ENCODE measurements around the gene AGO3. TPM values are rescaled to one million over a fixed set of nuclear protein-coding genes. Genes with fewer than 3 reads are reported as not detected.

AGO3 gene
- polyA plus RNA-seq, 1 donor from 2014 or later = 13.1 TPM

DNA sequence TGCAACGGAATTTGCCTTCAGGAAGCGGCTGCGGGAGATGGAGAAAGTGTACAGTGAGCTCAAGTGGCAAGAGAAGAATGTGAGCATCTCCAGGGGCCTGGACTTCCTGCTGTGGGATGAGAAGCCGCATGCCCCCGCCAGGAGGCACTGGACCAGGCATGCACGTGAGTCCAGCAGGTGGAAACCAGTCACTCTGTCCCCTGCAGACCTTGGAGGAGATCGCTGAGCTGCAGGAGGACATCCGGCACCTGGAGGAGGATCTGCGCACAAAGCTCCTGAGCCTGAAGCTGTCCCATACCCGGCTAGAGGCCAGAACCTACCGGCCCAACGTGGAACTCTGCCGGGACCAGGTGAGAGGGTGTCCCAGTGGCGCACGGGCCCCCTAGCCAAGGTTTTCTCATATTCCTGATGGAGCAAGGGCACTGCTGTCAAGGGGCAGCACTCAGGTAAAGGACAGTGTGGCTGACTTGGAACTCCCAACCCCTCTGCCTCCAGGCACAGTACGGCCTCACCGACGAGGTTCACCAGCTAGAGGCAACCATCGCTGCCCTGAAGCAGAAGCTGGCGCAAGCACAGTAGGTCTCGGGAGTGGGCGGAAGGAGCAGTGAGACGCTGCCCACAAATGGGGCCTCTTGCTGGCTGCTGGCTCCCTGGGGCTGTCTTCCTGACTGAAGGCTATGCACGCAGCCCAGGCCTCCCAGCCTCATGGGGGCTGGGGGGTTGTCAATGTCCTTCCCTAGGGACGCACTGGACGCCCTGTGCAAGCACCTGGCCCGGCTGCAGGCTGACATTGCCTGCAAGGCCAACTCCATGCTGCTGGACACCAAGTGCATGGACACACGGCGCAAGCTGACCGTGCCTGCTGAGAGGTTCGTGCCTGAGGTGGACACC is 156.6 kb downstream of the AGO3 start:
- Mint-ChIP-seq H3K27me3 (peaks cover 18% of the 10 kb centered on the region), H3K27ac (peak overlapping the region in 2 of 3 donors; percentile 40 to 90), H3K36me3 (no peaks in the 10 kb centered on the region), H3K4me3 (peak overlapping the region in 3 of 4 donors; percentile 34 to 82 (median 79)), H3K4me1 (peaks cover 7 to 10% (median 7%) of the 10 kb centered on the region in 3 donors), H3K9me3 (no peaks in the 10 kb centered on the region)

DNA sequence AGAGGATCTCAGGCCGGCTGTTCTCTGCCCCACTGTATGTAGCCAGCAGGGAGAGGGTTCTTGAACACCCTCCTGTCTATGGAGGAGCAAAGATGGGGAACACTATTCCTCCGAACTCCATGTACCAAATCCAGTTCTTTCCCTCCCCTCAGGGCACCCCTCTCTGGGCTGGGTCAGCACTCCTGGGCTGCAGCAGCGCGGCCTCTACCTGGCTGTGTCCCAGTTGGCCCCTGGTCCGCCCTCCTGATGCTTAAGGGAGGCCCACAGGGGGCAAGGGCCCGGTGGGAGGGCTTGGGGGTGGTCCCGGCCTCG is 157.3 kb downstream of the AGO3 start:
- H3K4me3 Mint-ChIP-seq = peak overlapping the region; percentile 79 to 97 (median 90)
- peaks cover 7 to 10% (median 7%) of the 10 kb centered on the region in 3 donors for H3K4me1 Mint-ChIP-seq
- H3K27me3 Mint-ChIP-seq = peaks cover 16% of the 10 kb centered on the region
- no peaks in the 10 kb centered on the region for H3K9me3 Mint-ChIP-seq
- peak overlapping the region in 2 of 3 donors; percentile 82 to 92 for H3K27ac Mint-ChIP-seq
- no peaks in the 10 kb centered on the region for H3K36me3 Mint-ChIP-seq

DNA sequence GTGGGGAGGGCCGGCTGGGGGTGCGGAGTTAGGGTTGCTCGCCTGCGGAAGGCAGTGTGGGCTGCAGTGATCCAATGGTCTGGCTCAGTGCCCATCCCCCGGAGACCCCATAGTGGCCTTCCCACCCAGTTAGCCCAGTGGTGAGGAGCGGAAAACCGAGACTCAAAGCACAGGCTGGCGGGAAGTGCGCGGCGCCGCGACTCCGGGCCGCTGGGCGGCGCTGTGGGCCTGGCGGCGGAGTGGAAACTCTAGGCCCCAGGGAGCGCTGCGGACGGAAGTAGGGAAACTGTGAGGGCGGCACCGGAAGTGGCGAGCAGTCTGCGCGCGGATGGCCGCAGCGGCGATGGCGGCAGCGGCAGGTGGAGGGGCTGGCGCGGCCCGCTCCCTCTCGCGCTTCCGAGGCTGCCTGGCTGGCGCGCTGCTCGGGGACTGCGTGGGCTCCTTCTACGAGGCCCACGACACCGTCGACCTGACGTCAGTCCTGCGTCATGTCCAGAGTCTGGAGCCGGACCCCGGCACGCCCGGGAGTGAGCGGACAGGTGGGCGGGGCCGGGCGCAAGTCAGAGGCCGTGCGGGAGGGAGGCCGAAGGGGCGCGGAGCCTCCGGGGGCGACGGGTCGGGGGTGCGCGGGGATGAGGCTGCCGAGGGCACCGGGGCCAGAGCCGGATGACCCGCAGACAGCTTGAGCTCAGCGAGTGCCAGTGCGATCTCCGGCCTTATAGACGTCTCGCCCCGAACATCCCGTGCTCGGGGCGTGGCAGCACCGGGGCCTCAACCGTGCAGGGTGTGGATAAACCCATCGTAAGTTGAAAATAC is 157.9 kb downstream of the AGO3 start, which contains the start of gene ADPRS:
Gene ADPRS, plus strand, starts transcription at position 316 of the 816 bp plus-strand sequence. Its CDS starts 13 bp downstream, at position 329.
- Mint-ChIP-seq H3K27me3 (peaks cover 15% of the 10 kb centered on the region), H3K9me3 (no peaks in the 10 kb centered on the region), H3K4me1 (peaks cover 7 to 10% (median 7%) of the 10 kb centered on the region in 3 donors)

DNA sequence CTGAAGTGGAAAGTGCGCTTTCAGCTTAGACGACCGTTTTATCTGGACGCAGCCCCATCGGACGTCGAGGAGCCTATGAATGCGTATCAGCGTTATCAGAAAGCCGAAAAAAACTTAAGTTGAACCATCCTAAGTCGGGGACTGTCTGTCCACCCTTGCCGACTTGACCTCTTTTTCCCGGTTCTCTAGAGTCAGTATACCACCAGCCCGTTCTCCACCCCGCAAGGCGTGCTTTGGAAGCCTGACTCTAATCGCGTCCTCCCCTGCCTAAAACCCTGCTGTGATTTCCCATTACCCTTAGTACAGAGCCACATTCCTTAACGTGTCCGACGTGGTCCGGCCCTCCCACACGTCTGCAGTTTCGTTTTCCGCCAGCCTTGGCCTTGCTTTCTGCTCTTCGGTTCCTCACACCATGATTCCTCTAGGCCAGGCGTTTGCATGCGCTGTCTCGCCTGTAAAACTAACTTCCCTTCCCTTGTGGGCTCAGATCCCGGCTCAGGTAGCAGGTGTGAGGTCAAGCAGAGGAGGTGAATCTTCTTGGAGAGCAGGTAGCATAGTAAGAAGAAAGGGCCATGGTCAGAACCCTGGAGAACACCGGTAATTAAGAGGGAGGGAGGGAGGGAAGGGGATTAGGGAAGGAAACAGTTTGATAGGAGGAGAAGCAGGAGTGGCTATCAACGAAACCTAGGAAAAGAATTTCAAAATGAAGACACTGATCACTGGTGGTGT is 158.7 kb downstream of the AGO3 start:
- H3K27ac Mint-ChIP-seq = peak overlapping the region; percentile 82 to 99 (median 92)
- no peaks in the 10 kb centered on the region for H3K36me3 Mint-ChIP-seq
- peak overlapping the region; percentile 79 to 97 (median 90) for H3K4me3 Mint-ChIP-seq
- peaks cover 13% of the 10 kb centered on the region for H3K27me3 Mint-ChIP-seq
- H3K9me3 Mint-ChIP-seq = no peaks in the 10 kb centered on the region
- peaks cover 7 to 10% (median 7%) of the 10 kb centered on the region in 3 donors for H3K4me1 Mint-ChIP-seq

More for the DNA sequence above, 157.9 kb downstream of the AGO3 start, which contains the start of gene ADPRS:
- Mint-ChIP-seq H3K4me3 (peak within 1 kb of the TSS; percentile 79 to 97 (median 90)), H3K36me3 (no peaks in the 10 kb centered on the region), H3K27ac (peak within 1 kb of the TSS; percentile 82 to 99 (median 92))

DNA sequence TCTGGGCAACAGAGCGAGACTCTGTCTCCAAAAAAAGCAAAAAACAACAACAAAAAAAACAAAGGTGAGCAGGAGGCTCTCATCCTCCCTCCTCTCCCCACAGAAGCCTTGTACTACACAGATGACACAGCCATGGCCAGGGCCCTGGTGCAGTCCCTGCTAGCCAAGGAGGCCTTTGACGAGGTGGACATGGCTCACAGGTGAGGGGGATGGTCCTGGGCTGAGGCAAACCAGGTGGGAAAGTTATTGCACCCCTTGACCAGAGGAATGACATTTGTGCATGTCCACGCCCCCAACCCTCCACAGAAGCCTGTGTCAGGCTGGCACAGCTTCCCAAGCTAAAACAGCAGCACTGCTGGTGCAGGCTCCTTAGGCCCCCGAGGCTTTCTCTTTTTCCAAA is 160.2 kb downstream of the AGO3 start:
- Mint-ChIP-seq H3K4me1 (peaks cover 7 to 10% (median 7%) of the 10 kb centered on the region in 3 donors), H3K36me3 (no peaks in the 10 kb centered on the region), H3K27ac (no peak overlapping the region), H3K9me3 (no peaks in the 10 kb centered on the region), H3K27me3 (peaks cover 1% of the 10 kb centered on the region), H3K4me3 (peak overlapping the region in 3 of 4 donors; percentile 8 to 55 (median 41))

DNA sequence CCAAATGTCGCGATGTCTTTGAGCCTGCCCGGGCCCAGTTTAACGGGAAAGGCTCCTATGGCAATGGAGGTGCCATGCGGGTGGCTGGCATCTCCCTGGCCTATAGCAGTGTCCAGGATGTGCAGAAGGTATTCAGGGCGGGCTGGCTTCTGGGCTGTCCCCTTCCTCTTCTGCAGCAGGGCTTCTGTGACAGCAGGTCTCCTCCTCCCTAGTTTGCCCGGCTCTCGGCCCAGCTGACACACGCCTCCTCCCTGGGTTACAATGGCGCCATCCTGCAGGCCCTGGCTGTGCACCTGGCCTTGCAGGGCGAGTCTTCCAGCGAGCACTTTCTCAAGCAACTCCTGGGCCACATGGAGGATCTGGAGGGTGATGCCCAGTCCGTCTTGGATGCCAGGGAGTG is 160.8 kb downstream of the AGO3 start:
- Mint-ChIP-seq H3K4me3 (peak overlapping the region in 1 of 4 donors; percentile 55), H3K27ac (no peak overlapping the region)

DNA sequence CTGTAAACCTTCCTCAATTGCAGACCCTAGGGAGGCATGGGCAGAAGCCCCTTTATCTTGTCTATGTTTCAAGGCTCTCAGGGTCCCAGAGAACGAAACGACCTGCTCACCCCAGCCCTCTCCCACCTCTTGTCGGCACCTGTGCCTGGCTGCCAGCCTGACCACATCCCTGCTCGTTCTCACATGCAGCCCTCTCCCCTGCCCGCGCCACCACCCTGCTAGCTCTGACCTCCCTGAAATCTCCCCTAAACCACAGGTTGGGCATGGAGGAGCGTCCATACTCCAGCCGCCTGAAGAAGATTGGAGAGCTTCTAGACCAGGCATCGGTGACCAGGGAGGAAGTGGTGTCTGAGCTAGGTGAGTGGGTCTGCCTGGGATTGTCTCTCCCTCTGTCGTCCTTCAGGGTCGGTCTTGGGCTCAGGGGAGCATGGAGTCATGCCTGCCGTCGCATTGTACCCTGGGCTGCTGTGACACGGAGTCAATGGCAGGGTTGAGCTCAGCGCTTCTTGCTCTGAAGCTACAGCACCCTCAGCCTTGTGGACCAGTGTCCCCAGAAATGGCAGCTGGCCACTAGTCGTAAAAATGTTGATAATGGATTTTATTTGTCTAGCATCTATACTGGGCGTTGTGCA is 161.4 kb downstream of the AGO3 start:
- no peak overlapping the region for H3K27ac Mint-ChIP-seq
- no peaks in the 10 kb centered on the region for H3K9me3 Mint-ChIP-seq
- no peaks in the 10 kb centered on the region for H3K27me3 Mint-ChIP-seq
- peaks cover 7 to 10% (median 7%) of the 10 kb centered on the region in 3 donors for H3K4me1 Mint-ChIP-seq
- peak overlapping the region in 1 of 4 donors; percentile 66 for H3K4me3 Mint-ChIP-seq
- no peaks in the 10 kb centered on the region for H3K36me3 Mint-ChIP-seq

More for the DNA sequence above, 160.8 kb downstream of the AGO3 start:
- Mint-ChIP-seq H3K27me3 (no peaks in the 10 kb centered on the region), H3K36me3 (no peaks in the 10 kb centered on the region), H3K4me1 (peaks cover 7 to 10% (median 7%) of the 10 kb centered on the region in 3 donors), H3K9me3 (no peaks in the 10 kb centered on the region)

DNA sequence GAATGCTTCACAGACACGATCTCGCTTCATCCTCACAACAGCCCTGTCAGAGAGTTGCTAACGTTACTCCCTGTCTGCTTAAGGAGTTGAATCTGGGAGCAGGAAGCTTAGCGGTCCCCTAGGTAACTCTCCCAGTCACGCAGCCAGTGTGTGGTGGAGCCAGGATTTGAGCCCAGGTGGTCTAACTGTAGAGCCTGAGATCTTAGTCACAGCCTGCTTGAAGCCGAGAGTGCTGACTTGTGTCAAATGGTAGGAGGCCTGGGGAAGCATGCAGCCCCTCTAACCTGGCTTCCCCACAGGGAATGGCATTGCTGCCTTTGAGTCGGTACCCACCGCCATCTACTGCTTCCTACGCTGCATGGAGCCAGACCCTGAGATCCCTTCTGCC is 161.9 kb downstream of the AGO3 start:
- Mint-ChIP-seq H3K4me1 (peaks cover 7 to 10% (median 7%) of the 10 kb centered on the region in 3 donors), H3K36me3 (no peaks in the 10 kb centered on the region), H3K27me3 (no peaks in the 10 kb centered on the region), H3K9me3 (no peaks in the 10 kb centered on the region), H3K4me3 (peak overlapping the region in 3 of 4 donors; percentile 8 to 66 (median 39)), H3K27ac (no peak overlapping the region)

DNA sequence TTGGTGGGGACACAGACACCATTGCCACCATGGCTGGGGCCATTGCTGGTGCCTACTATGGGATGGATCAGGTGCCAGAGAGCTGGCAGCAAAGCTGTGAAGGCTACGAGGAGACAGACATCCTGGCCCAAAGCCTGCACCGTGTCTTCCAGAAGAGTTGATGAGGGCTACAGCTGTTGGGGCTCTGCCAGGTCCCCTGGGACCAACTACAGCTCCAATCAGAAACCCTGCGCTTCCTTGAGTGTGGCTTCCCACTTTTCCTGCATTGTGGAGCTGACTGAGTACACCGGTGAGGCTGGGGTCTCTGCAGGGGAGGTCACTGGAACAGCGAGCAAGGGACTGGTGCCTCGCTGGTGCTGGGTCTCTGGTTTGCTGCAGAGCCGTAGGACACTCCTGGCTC is 162.3 kb downstream of the AGO3 start:
- H3K36me3 Mint-ChIP-seq = no peaks in the 10 kb centered on the region
- H3K4me1 Mint-ChIP-seq = peaks cover 7 to 10% (median 7%) of the 10 kb centered on the region in 3 donors
- no peaks in the 10 kb centered on the region for H3K27me3 Mint-ChIP-seq
- peak overlapping the region in 2 of 4 donors; percentile 8 to 66 for H3K4me3 Mint-ChIP-seq
- no peaks in the 10 kb centered on the region for H3K9me3 Mint-ChIP-seq
- H3K27ac Mint-ChIP-seq = no peak overlapping the region

DNA sequence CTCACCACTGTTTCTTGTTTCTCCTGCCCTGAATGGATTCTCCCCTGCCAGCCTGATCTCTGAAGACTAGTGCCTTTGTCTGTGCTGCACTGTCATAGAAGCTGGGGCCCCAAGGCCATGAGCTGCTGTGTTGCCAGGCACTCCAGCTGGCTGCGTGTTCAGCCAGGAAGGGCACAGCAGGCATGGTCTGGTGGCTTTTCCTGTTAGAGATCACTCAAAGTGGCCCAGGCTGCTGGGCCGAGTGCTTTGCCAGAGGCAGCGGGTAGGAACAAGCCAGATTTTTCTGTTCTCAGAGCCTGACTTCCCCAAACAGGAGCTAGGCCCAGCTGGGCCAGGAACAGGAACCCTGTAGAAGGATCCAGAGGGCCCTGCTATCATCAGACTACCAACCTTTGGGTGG is 163.0 kb downstream of the AGO3 start:
- Mint-ChIP-seq H3K36me3 (no peaks in the 10 kb centered on the region), H3K4me3 (peak overlapping the region in 1 of 4 donors; percentile 45), H3K27ac (no peak overlapping the region), H3K9me3 (no peaks in the 10 kb centered on the region), H3K27me3 (no peaks in the 10 kb centered on the region), H3K4me1 (peaks cover 7 to 10% (median 7%) of the 10 kb centered on the region in 3 donors)

DNA sequence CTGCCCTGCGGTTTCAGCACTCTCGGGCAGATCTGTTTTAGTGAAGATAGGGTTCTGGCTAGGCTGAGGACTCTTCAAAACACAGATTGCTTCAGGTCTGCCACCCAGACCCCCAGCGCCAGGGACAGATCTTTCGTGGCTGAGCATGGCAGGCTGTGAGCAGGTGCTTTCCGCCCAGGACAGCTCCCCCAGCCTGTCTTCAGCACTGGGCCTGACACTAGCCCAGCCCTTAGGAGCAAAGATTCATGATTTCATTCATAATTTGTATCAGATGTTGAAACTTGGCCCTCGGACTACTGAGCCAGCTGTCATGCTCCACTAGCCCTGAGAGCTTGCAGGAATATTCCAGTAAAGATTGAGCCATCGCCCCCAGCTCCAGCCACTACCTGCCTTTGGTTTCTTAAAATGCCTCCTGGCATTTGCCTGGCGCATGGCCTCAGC is 163.7 kb downstream of the AGO3 start:
- no peak overlapping the region for H3K27ac Mint-ChIP-seq
- no peaks in the 10 kb centered on the region for H3K9me3 Mint-ChIP-seq
- H3K4me3 Mint-ChIP-seq = no peak overlapping the region
- peaks cover 1 to 4% (median 2%) of the 10 kb centered on the region in 3 donors for H3K4me1 Mint-ChIP-seq
- H3K36me3 Mint-ChIP-seq = no peaks in the 10 kb centered on the region
- H3K27me3 Mint-ChIP-seq = no peaks in the 10 kb centered on the region

DNA sequence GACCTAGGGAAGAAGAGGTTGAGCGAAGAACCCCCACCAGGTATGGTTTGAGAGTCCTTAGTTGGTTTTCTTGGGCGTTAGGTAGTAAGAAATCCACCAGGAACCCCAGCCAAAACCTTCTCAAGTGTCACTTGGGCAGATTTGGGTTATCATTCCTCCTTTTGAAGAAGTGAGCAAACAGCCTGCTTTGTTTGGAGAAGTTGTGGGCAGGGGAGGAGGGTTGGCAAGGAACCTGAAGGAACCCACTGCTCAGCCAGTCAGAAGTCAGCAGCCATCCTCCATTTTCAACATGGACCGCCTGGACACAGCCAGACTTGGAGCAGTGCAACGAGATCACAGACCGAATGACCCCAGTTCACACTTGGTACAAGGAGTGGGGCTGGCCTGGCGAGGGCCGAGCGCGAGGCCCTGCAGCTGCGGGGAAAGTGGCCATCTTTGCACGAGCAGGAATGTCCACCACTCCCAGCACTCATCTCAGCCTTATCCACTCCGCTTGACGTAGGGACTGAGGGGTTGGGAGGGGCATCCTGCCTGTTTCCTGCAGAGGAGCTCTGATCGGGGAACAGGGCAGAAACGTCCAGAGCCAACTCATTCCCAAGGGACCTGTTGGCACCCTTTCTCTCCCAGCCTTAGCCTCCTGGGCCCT is 165.0 kb downstream of the AGO3 start:
- H3K27me3 Mint-ChIP-seq = no peaks in the 10 kb centered on the region
- H3K36me3 Mint-ChIP-seq = no peaks in the 10 kb centered on the region
- no peaks in the 10 kb centered on the region for H3K9me3 Mint-ChIP-seq
- H3K4me3 Mint-ChIP-seq = no peak overlapping the region
- H3K4me1 Mint-ChIP-seq = peaks cover 0 to 2% (median 0%) of the 10 kb centered on the region in 3 donors
- H3K27ac Mint-ChIP-seq = peak overlapping the region in 1 of 3 donors; percentile 21

DNA sequence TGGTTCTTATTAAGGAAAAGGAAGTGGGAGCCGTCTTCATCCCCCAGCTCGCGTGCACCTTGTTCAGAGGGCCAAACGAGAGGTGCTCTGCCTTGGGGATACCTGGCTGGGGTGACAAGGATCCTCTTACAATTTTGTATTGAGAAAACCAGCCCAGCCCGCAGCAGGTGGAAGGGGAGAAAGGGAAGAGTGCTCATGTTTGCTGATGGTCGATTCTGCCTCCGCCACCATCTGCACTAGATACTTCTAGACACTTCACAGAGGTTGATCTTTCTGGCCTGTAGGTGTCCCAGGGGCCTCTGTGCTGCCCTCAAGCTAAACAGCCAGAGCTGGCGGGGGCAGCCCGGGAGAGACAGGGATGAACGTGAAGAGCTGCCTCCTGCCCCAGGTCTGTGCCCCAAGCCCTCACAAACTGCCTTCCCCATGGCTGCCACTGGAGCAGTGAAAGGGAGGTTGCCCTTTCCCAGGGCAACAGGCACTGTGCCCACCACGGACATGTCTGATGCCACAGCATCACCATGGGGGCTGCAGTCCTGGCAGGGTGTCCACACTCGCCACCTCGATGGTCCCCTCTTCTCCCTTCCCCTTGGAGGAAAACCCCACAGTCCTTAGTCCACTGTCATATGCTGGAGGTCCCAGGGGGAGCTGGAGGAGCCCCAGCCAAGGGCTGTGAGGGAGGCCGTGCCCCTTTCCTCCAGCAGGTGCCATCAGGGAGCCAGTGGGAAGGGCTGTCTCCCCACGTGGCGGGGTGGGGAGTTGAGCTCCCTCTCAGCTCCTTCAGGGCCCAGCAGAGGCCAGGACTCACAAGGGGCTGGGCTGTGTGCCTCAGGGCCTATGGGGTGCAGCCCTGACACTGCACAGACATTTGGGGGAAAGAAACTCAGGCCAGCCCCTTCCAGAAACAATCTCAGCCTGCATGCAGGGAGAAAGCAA is 165.9 kb downstream of the AGO3 start:
- H3K4me1 Mint-ChIP-seq = peaks cover 0 to 2% (median 0%) of the 10 kb centered on the region in 3 donors
- H3K27me3 Mint-ChIP-seq = no peaks in the 10 kb centered on the region
- no peaks in the 10 kb centered on the region for H3K9me3 Mint-ChIP-seq
- H3K27ac Mint-ChIP-seq = peak overlapping the region in 1 of 3 donors; percentile 67
- no peaks in the 10 kb centered on the region for H3K36me3 Mint-ChIP-seq
- H3K4me3 Mint-ChIP-seq = no peak overlapping the region
